Lung (tissue), 12 donors: ENCODE data around the gene ZNF134. TPM values are rescaled to one million over a fixed set of nuclear protein-coding genes. Genes with fewer than 3 reads are reported as not detected.

Experiments
- ATAC-seq: fragments of 200-7000 bp; cut with Tn5 transposase; one replicate; pipeline ENCODE4 v1.9.1; 2020; ENCODE audit warnings: moderate number of reproducible peaks; ENCODE audit not compliant: insufficient read depth, low FRiP score
- DNase-seq, 3 donors: peaks; one replicate each; pipeline ENCODE4 v3.0.0-alpha.2; 2013 to 2017
- H3K27ac ChIP-seq, 2 donors: one replicate each; pipeline ENCODE4 v1.5.1; 2013; ENCODE audit warnings: mild to moderate bottlenecking in 2 of 2, moderate library complexity in 2 of 2, control low read depth in 1 of 2, inconsistent platforms in 1 of 2, low read depth in 1 of 2, low read length in 1 of 2
- H3K27me3 ChIP-seq, 3 donors: one replicate each; pipeline ENCODE4 v1.5.1; 2013; ENCODE audit warnings: low read length in 2 of 3; ENCODE audit not compliant: control insufficient read depth in 3 of 3, insufficient read depth in 3 of 3
- H3K36me3 ChIP-seq, 4 donors: one replicate each; pipeline ENCODE4 v1.5.1; 2013; ENCODE audit warnings: low read length in 4 of 4, mild to moderate bottlenecking in 1 of 4, moderate library complexity in 1 of 4; ENCODE audit not compliant: control insufficient read depth in 4 of 4, insufficient read depth in 4 of 4
- H3K4me1 ChIP-seq, 5 donors: one replicate each; pipeline ENCODE4 v1.5.1; 2013; ENCODE audit warnings: low read length in 5 of 5, mild to moderate bottlenecking in 2 of 5, moderate library complexity in 1 of 5; ENCODE audit not compliant: control insufficient read depth in 5 of 5, insufficient read depth in 5 of 5
- H3K4me3 ChIP-seq: one replicate; pipeline ENCODE4 v1.5.1; 2013; ENCODE audit warnings: mild to moderate bottlenecking, control low read depth, moderate library complexity
- H3K9ac ChIP-seq, 2 donors: one replicate each; pipeline ENCODE4 v1.5.1; 2013; ENCODE audit warnings: low read length in 2 of 2, control low read depth in 1 of 2; ENCODE audit not compliant: insufficient read depth in 1 of 2
- H3K9me3 ChIP-seq, 4 donors: one replicate each; pipeline ENCODE4 v1.5.1; 2013; ENCODE audit warnings: low read length in 3 of 4, mild to moderate bottlenecking in 1 of 4, moderate library complexity in 1 of 4; ENCODE audit not compliant: control insufficient read depth in 4 of 4, insufficient read depth in 3 of 4
- CTCF ChIP-seq: IDR thresholded peaks from 2 replicates; pipeline ENCODE4 v1.5.1; 2012; ENCODE audit warnings: mild to moderate bottlenecking; ENCODE audit errors: control extremely low read depth, extremely low read depth
- WGBS, 2 donors: extraction: QIAGEN DNeasy Blood & Tissue Kit; methylation state at CpG; one replicate each; pipeline ENCODE4 v1.1.7; 2013; 5-methylcytosine and 5-hydroxymethylcytosine counted together
- polyA plus RNA-seq, 2 donors: library from polyadenylated mRNA; stranded (reverse); fragments of 200-250 nt; gene quantifications; one replicate each; pipeline ENCODE4 v1.2.1, GENCODE V29; 2013
- total RNA-seq, 2 donors: library from RNA; depleted of rRNA in 1 of 2; stranded (reverse); fragments of >200 nt in 1 of 2; gene quantifications; one replicate each; pipeline ENCODE4 v1.2.1, GENCODE V29; 2014 to 2021
- donor health status: control.
- donor health status: control.
- donor health status: Bipolar disorder and iron deficiency.
- donor health status: healthy.
- donor health status: DM: yes; HTN: yes; CAD: no.

Gene ZNF134
- total and polyA plus RNA-seq, 4 donors, result 3.6 to 33.2 (median 13.0) TPM

GRCh38 chr19:57611113-57611512, 2.9 kb upstream of the ZNF134 start:
- no peak for DNase-seq
- Histone ChIP-seq H3K36me3 (peaks cover 10 to 42% (median 20%) of the 10 kb centered on the region in 4 donors), H3K9me3 (peaks cover 0 to 29% (median 18%) of the 10 kb centered on the region in 4 donors), H3K27ac (no peak overlapping the region), H3K27me3 (no peaks in the 10 kb centered on the region), H3K4me3 (no peak overlapping the region), H3K4me1 (peaks cover 0 to 6% (median 4%) of the 10 kb centered on the region in 5 donors), H3K9ac (no peak overlapping the region)
- WGBS, 2 donors, result 78 to 87% methylated on average over 4 of the region's 4 CpGs
- TF ChIP-seq CTCF, result no peak
- no peak for ATAC-seq

- peaks cover 14 to 53% (median 50%) of the 10 kb centered on the region in 4 donors for H3K9me3 ChIP-seq
- TF ChIP-seq CTCF, result no peak
- WGBS, 2 donors, result 95 to 96% methylated on average over 3 of the region's 3 CpGs
- H3K27me3 ChIP-seq, result no peaks in the 10 kb centered on the region
- ATAC-seq (no peak), DNase-seq (no peak)
- peaks cover 30 to 60% (median 47%) of the 10 kb centered on the region in 4 donors for H3K36me3 ChIP-seq
- peaks cover 0 to 11% (median 4%) of the 10 kb centered on the region in 5 donors for H3K4me1 ChIP-seq
- H3K4me3 ChIP-seq, result no peak overlapping the region
- no peak overlapping the region for H3K9ac ChIP-seq
- no peak overlapping the region for H3K27ac ChIP-seq
These were observed 1.3 kb downstream of the ZNF134 start for GRCh38 chr19:57615346-57615745.

GRCh38 chr19:57620673-57621348, 6.8 kb downstream of the ZNF134 start:
- Histone ChIP-seq H3K4me1 (peaks cover 0 to 8% (median 0%) of the 10 kb centered on the region in 5 donors), H3K9ac (no peak overlapping the region), H3K4me3 (no peak overlapping the region), H3K27me3 (no peaks in the 10 kb centered on the region), H3K9me3 (peaks cover 29 to 91% (median 74%) of the 10 kb centered on the region in 4 donors), H3K27ac (no peak overlapping the region), H3K36me3 (peaks cover 59 to 93% (median 72%) of the 10 kb centered on the region in 4 donors)
- no peak for DNase-seq
- WGBS, 2 donors, result 98% methylated on average over 10 of the region's 10 CpGs
- no peak for ATAC-seq
- no peak for TF ChIP-seq CTCF
